Kidney (tissue), 14 donors: ENCODE data around the gene ZNF334. TPM values are rescaled to one million over a fixed set of nuclear protein-coding genes. Genes with fewer than 3 reads are reported as not detected.

ENCODE experiments used
- DNase-seq, 5 donors: peaks; one replicate each; pipeline ENCODE4 v3.0.0-alpha.2; 2013 to 2020
- FAIRE-seq: peaks from 2 replicates; lab custom pipeline; 2012; peaks lifted over from hg19 to GRCh38; lab: Jason Lieb, UNC
- H3K27ac ChIP-seq, 2 donors: one replicate each; pipeline ENCODE4 v1.7.0; 2013; ENCODE audit warnings: low read depth in 2 of 2, low read length in 2 of 2, inconsistent platforms in 1 of 2
- H3K27me3 ChIP-seq: one replicate; pipeline ENCODE4 v1.7.1; 2013; ENCODE audit warnings: low read length, inconsistent platforms; ENCODE audit not compliant: control insufficient read depth, insufficient read depth
- H3K36me3 ChIP-seq, 3 donors: one replicate each; pipeline versions ENCODE4 v1.7.0 to v1.7.1; 2013; ENCODE audit warnings: low read length in 3 of 3, control low read depth in 1 of 3, inconsistent platforms in 1 of 3; ENCODE audit not compliant: insufficient read depth in 3 of 3, control insufficient read depth in 2 of 3
- H3K4me1 ChIP-seq, 3 donors: one replicate each; pipeline versions ENCODE4 v1.7.0 to v1.7.1; 2013; ENCODE audit warnings: low read length in 3 of 3, inconsistent platforms in 1 of 3, low read depth in 1 of 3; ENCODE audit not compliant: control insufficient read depth in 2 of 3, insufficient read depth in 2 of 3
- H3K4me3 ChIP-seq, 3 donors: one replicate each; pipeline versions ENCODE4 v1.7.0 to v1.8.1; 2013; ENCODE audit warnings: low read length in 3 of 3, control low read depth in 1 of 3, inconsistent platforms in 1 of 3
- H3K9ac ChIP-seq, 3 donors: one replicate each; pipeline versions ENCODE4 v1.7.0 to v1.7.1; 2013; ENCODE audit warnings: low read length in 3 of 3, control low read depth in 1 of 3, inconsistent platforms in 1 of 3
- H3K9me3 ChIP-seq, 3 donors: one replicate each; pipeline versions ENCODE4 v1.7.0 to v1.7.1; 2013; ENCODE audit warnings: low read length in 3 of 3, control low read depth in 1 of 3, inconsistent platforms in 1 of 3; ENCODE audit not compliant: control insufficient read depth in 2 of 3, insufficient read depth in 1 of 3
- intact Hi-C: fragments of 100-400 bp; cut with DNase I; formaldehyde crosslinking; loops from one replicate; pipeline ENCODE4 v1.11.1; 2022
- polyA plus RNA-seq: library from polyadenylated mRNA; stranded (reverse); fragments of 350-450 nt; fragmentation: Illumina TruSeq; extraction: RNeasy Lipid Tissue Mini Kit (QIAGEN cat#74804); gene quantifications from one replicate; pipeline ENCODE4 v1.2.3, GENCODE V29; 2014; ENCODE audit warnings: low read depth, low replicate concordance; ENCODE audit not compliant: insufficient read depth
- total RNA-seq: library from RNA; stranded (reverse); fragmentation: NEBNext Ultra II Directional; extraction: Animal tissue kit (Norgen Biotek cat#: 25700); gene quantifications from one replicate; pipeline ENCODE4 v1.2.1, GENCODE V29; 2021
- TF ChIP-seq, protein P1 (sequence below): IDR thresholded peaks from 3 replicates; pipeline ENCODE4 v1.5.1; 2012; ENCODE audit warnings: mild to moderate bottlenecking, moderate library complexity, borderline replicate concordance; ENCODE audit not compliant: insufficient read depth; ENCODE audit errors: extremely low read depth
- donor health status: control.
- donor health status: control.
- donor health status: control.
- donor health status: control.
- donor health status: control.
- donor health status: DM: yes; HTN: yes; CAD: no.
- donor health status: Normal renal cell carcinoma (clear cell type).

ZNF334 gene
- total and polyA plus RNA-seq, 2 donors from 2014 or later, result 3.7 to 8.2 TPM

GRCh38 chr20:46553926-46554325, 40.6 kb upstream of the ZNF334 start:
- intact Hi-C loops, result no loop called here
- H3K27me3 ChIP-seq, result no peaks in the 10 kb centered on the region
- no peaks in the 10 kb centered on the region for H3K36me3 ChIP-seq
- no peak overlapping the region for H3K27ac ChIP-seq
- TF ChIP-seq, protein P1, sequence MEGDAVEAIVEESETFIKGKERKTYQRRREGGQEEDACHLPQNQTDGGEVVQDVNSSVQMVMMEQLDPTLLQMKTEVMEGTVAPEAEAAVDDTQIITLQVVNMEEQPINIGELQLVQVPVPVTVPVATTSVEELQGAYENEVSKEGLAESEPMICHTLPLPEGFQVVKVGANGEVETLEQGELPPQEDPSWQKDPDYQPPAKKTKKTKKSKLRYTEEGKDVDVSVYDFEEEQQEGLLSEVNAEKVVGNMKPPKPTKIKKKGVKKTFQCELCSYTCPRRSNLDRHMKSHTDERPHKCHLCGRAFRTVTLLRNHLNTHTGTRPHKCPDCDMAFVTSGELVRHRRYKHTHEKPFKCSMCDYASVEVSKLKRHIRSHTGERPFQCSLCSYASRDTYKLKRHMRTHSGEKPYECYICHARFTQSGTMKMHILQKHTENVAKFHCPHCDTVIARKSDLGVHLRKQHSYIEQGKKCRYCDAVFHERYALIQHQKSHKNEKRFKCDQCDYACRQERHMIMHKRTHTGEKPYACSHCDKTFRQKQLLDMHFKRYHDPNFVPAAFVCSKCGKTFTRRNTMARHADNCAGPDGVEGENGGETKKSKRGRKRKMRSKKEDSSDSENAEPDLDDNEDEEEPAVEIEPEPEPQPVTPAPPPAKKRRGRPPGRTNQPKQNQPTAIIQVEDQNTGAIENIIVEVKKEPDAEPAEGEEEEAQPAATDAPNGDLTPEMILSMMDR, result no peak
- no peak overlapping the region for H3K9ac ChIP-seq
- H3K9me3 ChIP-seq, result no peaks in the 10 kb centered on the region
- no peaks in the 10 kb centered on the region for H3K4me1 ChIP-seq
- no peak overlapping the region for H3K4me3 ChIP-seq
- DNase-seq (no peak), FAIRE-seq (no peak)

GRCh38 chr20:46552460-46553420, 39.4 kb upstream of the ZNF334 start:
- no peak for FAIRE-seq
- TF ChIP-seq, protein P1, result no peak
- Histone ChIP-seq H3K27me3 (no peaks in the 10 kb centered on the region), H3K36me3 (no peaks in the 10 kb centered on the region), H3K27ac (no peak overlapping the region), H3K4me1 (no peaks in the 10 kb centered on the region), H3K4me3 (no peak overlapping the region), H3K9ac (no peak overlapping the region), H3K9me3 (no peaks in the 10 kb centered on the region)
- intact Hi-C loops, result no loop called here
- no peak for DNase-seq

DNA sequence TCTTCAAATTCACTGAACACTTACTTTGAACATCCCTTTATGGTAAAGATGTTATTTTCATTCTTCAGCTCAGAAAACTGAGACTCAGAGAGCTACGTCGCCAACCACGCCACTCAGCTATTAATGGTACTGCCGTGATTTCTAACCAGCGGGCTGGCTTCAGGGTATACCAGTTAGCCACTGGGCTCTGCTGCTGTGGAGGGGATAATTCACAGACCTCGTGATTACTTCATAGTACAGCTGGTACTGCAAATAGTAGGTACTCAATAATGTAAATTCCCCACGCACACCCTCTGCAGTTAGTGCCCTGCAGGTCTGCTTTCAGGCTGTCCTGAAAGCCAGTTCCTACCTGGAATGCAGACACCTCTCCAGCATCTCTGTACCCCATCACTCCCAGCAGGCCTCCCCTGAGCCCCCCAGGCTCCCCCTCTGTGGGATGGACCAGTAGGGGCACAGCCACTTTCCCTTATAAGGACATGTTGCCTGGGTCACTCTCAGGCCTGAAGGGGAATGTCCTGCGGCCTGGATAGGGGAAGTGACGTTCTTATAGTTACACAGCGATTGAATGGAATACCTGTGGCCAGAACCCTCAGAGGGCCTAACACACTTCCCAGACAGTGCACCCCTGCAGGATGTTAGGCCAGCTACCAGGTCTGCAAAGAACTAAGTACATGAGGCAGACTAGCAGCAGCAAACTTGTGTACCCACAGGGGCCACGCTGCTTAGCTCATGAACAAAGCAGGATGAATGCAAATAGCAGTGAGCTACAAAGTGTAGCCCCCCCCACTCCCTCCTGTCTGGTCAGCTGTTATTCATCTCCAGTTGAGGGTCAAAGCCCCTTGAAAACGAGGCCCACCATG, 38.4 kb upstream of the ZNF334 start:
- Histone ChIP-seq H3K27ac (no peak overlapping the region), H3K4me1 (no peaks in the 10 kb centered on the region), H3K9ac (no peak overlapping the region), H3K27me3 (no peaks in the 10 kb centered on the region), H3K36me3 (no peaks in the 10 kb centered on the region), H3K9me3 (no peaks in the 10 kb centered on the region), H3K4me3 (no peak overlapping the region)
- FAIRE-seq, result no peak
- TF ChIP-seq, protein P1, result no peak
- intact Hi-C loops, result no loop called here
- DNase-seq, result no peak
